ENCODE data around the gene PLXND1.
"Not testable (repeated sequence)": the region's sequence is repeated elsewhere in the genome, so short reads cannot be mapped to it uniquely, and the experiment has no call there.

The PLXND1 gene

DNA sequence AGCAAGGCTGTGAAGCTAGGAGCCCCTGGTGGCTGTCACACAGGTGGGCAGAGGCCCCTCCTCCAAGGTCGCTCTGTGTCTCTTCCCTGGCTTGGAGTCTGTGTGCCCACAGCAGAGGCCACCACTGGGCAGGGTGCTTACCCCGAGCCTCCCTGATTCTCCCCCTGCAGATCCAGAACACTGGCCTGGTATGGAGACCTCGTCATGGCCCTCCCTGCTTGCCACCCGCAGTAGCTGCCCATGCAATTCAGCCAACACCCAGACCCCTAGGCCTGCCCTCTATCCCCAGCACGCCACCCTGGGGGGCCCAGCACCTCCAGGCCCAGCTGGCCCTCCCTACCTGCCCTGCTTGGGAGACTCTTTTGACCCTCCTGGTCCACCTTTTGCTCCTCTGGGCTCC lies 83.5 kb downstream of the PLXND1 start:
- DNase-seq, result no peak

- no peak for DNase-seq
These were observed 84.9 kb downstream of the PLXND1 start for GRCh38 chr3:129521611-129522010.

DNA sequence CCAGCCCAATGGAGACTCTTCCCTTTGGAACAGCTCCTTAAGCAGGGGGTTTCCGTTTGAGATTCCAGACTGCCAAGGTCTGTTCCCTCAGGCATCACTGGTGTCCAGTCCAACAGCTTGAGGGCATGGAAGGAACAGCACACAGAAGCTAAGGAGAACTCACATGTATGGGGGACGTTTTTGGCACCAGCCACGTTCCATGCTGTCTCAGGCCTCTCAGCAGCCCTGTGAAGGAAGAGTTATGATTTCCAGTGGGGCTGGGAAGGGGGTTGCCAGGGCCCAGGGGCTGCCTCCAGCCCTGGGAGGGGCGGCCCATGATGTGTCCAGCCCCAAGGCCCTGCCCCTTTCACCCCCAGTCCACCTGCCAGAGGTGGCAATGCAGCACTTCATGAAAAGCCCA lies 85.5 kb downstream of the PLXND1 start:
- no peak for DNase-seq

DNA sequence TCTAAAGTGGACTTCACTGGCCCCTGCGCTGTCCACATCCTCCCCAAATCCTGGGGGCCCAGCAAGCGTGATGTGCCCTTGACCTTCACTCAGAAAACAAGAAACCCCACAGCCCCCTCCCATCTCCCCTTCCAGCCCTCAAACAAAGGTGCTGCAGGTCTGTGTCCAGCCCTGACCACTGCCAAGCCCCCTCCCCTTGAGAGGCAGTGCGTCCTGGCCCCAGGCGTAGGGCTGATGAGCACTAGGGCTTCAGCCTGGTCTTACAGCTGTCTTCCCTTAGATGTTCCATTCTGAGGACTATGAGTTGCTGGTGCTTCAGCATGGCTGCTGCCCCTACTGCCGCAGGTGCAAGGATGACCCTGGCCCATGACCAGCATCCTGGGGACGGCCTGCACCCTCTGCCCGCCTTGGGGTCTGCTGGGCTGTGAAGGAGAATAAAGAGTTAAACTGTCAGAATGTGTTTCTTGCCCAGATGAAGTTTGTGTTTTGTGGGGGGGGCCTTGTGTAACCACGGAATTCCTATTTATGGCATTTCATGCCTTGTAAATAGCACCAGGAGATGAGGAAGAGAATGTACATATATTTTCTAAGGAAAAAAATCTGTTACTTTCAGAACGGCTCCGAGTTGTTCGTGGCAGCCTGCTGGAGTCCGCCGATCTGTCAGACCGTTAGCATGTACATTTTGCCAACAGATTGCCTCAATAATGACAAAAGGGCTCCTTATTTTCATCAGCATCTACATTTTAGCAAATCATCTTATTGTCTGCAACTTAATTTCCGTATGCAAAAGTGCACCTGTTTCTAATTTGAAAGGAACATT lies 86.4 kb downstream of the PLXND1 start:
- DNase-seq, result no peak

GRCh38 chr3:129519449-129519848 lies 87.0 kb downstream of the PLXND1 start:
- DNase-seq, result no peak

GRCh38 chr3:129518581-129518980 lies 87.9 kb downstream of the PLXND1 start:
- DNase-seq, result no peak

- DNase-seq, result no peak
These were observed 88.4 kb downstream of the PLXND1 start for GRCh38 chr3:129518038-129518561.

DNA sequence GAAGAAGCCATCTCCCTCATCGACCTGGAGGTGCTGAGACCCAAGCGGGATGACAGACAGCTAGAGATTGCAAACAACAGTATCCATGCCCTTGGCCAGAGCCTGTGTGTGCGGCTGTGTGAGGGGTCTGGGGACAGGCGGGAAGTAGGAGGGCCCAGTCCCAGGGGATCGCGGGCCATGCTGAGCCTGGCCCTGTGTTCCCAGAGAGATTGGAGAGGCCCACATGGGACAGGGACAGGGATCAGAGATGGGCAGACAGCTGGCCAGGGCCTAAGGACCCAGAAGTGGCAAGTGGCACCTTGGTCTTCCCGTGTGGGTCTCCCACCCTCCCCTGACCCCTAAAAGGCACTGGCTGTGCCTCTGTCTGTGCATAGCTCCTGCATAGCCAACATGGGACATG lies 89.0 kb downstream of the PLXND1 start:
- no peak for DNase-seq

- not testable (repeated sequence) for DNase-seq
These were observed 90.5 kb downstream of the PLXND1 start for GRCh38 chr3:129515821-129516432.

DNA sequence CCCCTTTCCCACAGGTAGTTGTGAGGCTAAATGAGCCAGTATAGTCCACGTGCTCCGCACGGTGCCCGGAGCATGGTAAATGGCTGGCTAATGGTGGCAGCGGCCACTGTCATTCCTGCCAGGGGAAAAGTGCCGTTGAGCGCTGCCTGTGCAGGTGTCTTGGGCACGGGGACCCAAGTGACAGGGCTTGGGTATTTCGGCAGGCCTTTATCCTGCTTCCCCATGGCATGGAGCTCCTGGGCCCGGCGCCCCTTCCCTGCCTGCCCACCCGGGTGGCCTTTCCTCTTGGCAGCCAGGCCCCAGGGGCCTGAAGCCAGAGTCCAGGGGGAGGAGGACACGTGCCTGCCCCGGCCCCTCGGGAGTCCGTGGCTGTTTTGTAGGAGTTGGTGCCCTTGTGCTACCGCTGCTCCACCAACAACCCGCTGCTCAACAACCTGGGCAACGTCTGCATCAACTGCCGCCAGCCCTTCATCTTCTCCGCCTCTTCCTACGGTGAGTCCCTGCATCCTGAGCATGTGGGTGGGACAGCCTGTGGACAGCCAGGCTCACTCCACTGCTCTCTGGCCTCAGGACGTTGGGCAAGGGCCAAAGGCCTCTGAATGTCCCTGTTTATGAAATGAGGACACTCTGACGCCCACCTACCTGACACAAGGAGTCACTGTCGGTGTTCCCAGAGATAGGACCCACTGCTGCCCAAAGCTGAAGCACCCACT lies 91.2 kb downstream of the PLXND1 start:
- DNase-seq, result not testable (repeated sequence)

- DNase-seq, result no peak
These were observed 91.9 kb downstream of the PLXND1 start for GRCh38 chr3:129514563-129514962.

- DNase-seq, result no peak
These were observed 92.4 kb downstream of the PLXND1 start for GRCh38 chr3:129514110-129514509.

DNA sequence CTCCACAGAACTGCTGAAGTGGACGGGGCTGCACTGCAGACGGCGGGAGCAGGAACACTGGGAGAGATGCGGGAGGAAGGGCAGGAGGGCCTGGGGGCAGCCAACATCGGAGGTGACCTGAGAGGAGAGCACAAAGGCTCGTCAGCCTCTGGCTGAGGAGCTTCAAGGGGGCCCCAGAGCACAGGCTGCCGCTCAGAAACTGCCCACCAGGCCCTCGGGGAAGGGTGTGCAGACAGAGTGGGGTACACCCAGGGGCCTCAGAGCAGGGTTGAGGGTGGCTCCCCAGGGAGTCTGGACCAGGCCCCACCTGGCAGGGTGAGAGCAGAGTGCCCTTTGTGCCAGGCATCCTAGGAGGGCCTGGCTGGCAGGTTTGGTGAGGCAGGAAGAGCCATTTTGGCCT lies 92.8 kb downstream of the PLXND1 start:
- DNase-seq, result no peak

DNA sequence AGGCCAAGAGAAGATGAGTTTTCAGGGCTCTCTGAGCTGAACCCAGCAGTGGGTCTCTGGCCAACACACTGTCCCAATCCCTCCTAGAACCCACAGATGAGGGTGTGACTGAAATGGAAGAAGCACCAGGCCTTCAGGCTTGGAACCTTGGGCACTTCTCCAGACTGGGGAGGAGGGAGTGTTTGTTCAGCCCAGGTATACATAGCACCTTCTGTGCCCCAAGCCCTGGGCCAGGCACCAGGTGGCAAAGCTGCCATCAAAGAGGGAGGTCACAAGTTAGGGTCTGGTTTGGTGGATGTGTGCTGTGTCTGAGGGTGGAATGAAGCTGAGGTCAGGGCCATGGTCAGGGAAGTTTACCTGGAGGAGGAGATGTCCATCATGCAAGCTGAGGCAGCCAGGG lies 93.9 kb downstream of the PLXND1 start:
- no peak for DNase-seq

GRCh38 chr3:129507181-129507831 lies 99.2 kb downstream of the PLXND1 start:
- no peak for DNase-seq

GRCh38 chr3:129506231-129506742 lies 100.2 kb downstream of the PLXND1 start:
- no peak for DNase-seq

DNA sequence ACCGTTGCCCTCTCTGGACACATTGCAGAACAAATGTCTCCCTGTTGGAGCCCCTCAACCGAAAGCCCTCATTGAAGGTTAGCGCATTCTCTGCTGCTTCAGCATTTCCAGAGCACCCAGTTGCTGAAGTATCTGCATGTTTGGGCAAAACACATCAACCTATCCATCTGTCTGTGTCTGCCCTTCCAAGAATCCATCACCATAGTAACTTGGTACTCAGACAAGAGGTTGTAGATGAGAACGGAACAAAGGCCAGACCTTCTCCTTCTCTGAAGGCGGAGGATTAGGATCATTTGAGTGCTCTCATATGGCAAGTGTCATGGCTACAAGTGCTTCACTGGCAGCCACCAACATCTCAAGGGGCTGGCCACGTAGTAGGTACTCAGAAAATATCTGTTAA lies 101.1 kb downstream of the PLXND1 start:
- DNase-seq, result no peak
